Glutamatergic neuron (in vitro differentiated cells): ENCODE results near the gene MRPS22. TPM values are rescaled to one million over a fixed set of nuclear protein-coding genes. Genes with fewer than 3 reads are reported as not detected.
A peak's percentile ranks its signal among the peaks of the same experiment; 100 is the strongest.
"Not testable (repeated sequence)": the region's sequence is repeated elsewhere in the genome, so short reads cannot be mapped to it uniquely, and the experiment has no call there.

ENCODE experiments used
- DNase-seq: peaks from one replicate; pipeline ENCODE4 v3.0.0; 2022
- H3K27ac Mint-ChIP-seq: one replicate; pipeline ENCODE4 v1.8.0; 2020; ENCODE audit warnings: mild to moderate bottlenecking, mixed read lengths, inconsistent platforms; ENCODE audit not compliant: unreplicated experiment
- H3K27me3 Mint-ChIP-seq: one replicate; pipeline ENCODE4 v1.8.0; 2020; ENCODE audit warnings: mild to moderate bottlenecking, moderate library complexity, mixed read lengths, inconsistent platforms; ENCODE audit not compliant: unreplicated experiment
- H3K36me3 Mint-ChIP-seq: one replicate; pipeline ENCODE4 v1.8.0; 2020; ENCODE audit warnings: mild to moderate bottlenecking, mixed read lengths, inconsistent platforms; ENCODE audit not compliant: unreplicated experiment
- H3K4me1 Mint-ChIP-seq: one replicate; pipeline ENCODE4 v1.8.0; 2020; ENCODE audit warnings: mild to moderate bottlenecking, low read depth, mixed read lengths, inconsistent platforms; ENCODE audit not compliant: unreplicated experiment
- H3K4me3 Mint-ChIP-seq: one replicate; pipeline ENCODE4 v1.8.0; 2020; ENCODE audit warnings: mild to moderate bottlenecking, mixed read lengths, inconsistent platforms; ENCODE audit not compliant: unreplicated experiment
- H3K9me3 Mint-ChIP-seq: one replicate; pipeline ENCODE4 v1.8.0; 2020; ENCODE audit warnings: mild to moderate bottlenecking, moderate library complexity, mixed read lengths, inconsistent platforms; ENCODE audit not compliant: unreplicated experiment
- CTCF ChIP-seq: fragments of 200-600 bp; sonication (generic); IDR thresholded peaks from one replicate; pipeline ENCODE4 v1.5.0; 2021; ENCODE audit not compliant: partially characterized antibody, unreplicated experiment
- total RNA-seq: library from RNA; stranded (reverse); fragmentation: NEBNext Ultra II Directional; extraction: Animal tissue kit (Norgen Biotek cat#: 25700); gene quantifications from one replicate; pipeline ENCODE4 v1.2.1, GENCODE V29; 2021; ENCODE audit not compliant: unreplicated experiment

The MRPS22 gene
- total RNA-seq, 1 donor from 2014 or later, result 28.7 TPM

- Mint-ChIP-seq H3K4me1 (no peaks in the 10 kb centered on the region), H3K4me3 (peak overlapping the region; percentile 9), H3K27ac (no peak overlapping the region), H3K27me3 (peaks cover 2% of the 10 kb centered on the region), H3K9me3 (peaks cover 5% of the 10 kb centered on the region), H3K36me3 (no peaks in the 10 kb centered on the region)
- peak; percentile 99 for TF ChIP-seq CTCF
- peak; percentile 98 for DNase-seq
Observed at GRCh38 chr3:139329364-139329850, 14.4 kb upstream of the MRPS22 start.

DNA sequence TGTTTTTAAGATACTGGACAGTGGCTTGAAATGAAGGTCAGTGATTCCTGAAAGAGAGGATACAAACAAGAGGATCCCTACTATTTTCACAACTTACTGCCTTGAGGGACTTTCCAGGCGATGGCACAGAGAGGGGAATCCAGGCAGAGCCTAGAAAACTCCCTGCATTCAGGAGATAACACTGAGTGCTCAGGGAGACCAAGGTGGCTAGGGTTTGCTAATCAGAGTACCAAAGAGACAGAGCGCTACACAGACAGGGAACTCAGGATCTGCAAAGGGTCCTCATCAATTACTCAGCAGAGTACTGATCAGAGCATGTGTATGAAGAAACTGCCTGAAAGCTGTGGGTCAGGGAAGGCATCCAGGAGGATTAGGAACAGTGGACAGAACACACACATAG, 11.7 kb upstream of the MRPS22 start:
- Mint-ChIP-seq H3K4me3 (no peak overlapping the region), H3K4me1 (no peaks in the 10 kb centered on the region), H3K36me3 (no peaks in the 10 kb centered on the region), H3K27me3 (peaks cover 2% of the 10 kb centered on the region), H3K9me3 (peaks cover 5% of the 10 kb centered on the region), H3K27ac (no peak overlapping the region)
- DNase-seq, result no peak
- TF ChIP-seq CTCF, result no peak

DNA sequence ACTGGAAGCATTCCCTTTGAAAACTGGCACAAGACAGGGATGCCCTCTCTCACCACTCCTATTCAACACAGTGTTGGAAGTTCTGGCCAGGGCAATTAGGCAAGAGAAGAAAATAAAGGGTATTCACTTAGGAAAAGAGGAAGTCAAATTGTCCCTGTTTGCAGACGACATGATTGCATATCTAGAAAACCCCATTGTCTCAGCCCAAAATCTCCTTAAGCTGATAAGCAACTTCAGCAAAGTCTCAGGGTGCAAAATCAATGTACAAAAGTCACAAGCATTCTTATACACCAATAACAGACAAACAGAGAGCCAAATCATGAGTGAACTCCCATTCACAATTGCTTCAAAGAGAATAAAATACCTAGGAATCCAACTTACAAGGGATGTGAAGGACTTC, 9.1 kb upstream of the MRPS22 start:
- not testable (repeated sequence) for H3K27ac Mint-ChIP-seq, DNase-seq, H3K9me3 Mint-ChIP-seq, H3K27me3 Mint-ChIP-seq, H3K36me3 Mint-ChIP-seq, H3K4me3 Mint-ChIP-seq, H3K4me1 Mint-ChIP-seq

DNA sequence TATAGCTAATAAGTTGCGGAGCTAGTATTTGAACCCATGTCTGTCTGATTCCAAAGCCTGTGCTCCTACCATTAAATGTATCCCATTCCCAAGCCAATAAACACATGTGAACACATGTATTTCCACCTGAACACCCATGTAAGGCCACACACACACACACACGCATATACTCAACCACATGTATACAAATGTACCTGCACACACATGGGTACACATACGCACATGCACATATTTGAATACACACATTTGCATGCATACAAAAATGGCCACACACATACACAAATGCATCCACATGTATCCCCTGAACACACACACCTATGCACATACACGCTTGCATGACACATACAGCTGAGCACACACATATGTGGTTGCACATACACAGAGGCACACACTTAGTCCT, 5.4 kb upstream of the MRPS22 start:
- H3K27me3 Mint-ChIP-seq, result peaks cover 6% of the 10 kb centered on the region

GRCh38 chr3:139339219-139339906, 4.5 kb upstream of the MRPS22 start:
- Mint-ChIP-seq H3K4me1 (no peaks in the 10 kb centered on the region), H3K27me3 (peaks cover 6% of the 10 kb centered on the region), H3K4me3 (no peak overlapping the region), H3K9me3 (peaks cover 2% of the 10 kb centered on the region), H3K36me3 (no peaks in the 10 kb centered on the region), H3K27ac (no peak overlapping the region)
- no peak for TF ChIP-seq CTCF
- DNase-seq, result no peak

More for the DNA sequence above, 5.4 kb upstream of the MRPS22 start:
- no peak for DNase-seq
- TF ChIP-seq CTCF, result no peak
- Mint-ChIP-seq H3K36me3 (no peaks in the 10 kb centered on the region), H3K27ac (no peak overlapping the region), H3K4me1 (no peaks in the 10 kb centered on the region), H3K9me3 (peaks cover 2% of the 10 kb centered on the region), H3K4me3 (no peak overlapping the region)
